HG03469 (cell line): ENCODE data around the gene CIDEC.
"Not testable (repeated sequence)": the region's sequence is repeated elsewhere in the genome, so short reads cannot be mapped to it uniquely, and the experiment has no call there.

Experiments
- ATAC-seq: cut with Tn5 transposase; IDR thresholded peaks from one replicate; pipeline ENCODE4 v1.9.1; 2021; ENCODE audit warnings: mild to moderate bottlenecking, moderate library complexity, moderate number of reproducible peaks; ENCODE audit not compliant: unreplicated experiment

Gene CIDEC

GRCh38 chr3:9881441-9881840, 1.4 kb upstream of the CIDEC start:
- no peak for ATAC-seq

DNA sequence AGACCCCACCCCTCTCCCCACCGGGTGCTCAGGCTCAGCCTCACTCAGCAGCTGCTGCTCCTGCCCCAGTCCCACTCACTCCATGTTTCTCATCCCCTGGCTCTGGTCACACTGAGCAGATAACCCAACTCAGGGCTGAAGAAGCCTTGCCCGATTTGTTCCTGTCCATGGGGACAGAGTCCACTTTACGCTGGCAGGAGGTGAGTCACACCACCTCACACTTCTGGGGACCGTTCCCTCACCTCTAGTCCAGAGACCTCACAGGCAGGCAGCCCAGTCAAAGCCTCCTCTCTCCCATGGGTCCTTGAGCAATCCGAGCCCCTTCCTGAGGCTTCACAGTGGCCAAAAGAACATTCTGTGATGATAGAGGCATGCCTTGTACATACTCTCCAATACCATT, 1.4 kb downstream of the CIDEC start:
- ATAC-seq, result no peak

- ATAC-seq, result no peak
Observed at GRCh38 chr3:9876991-9877390, 3.1 kb downstream of the CIDEC start.

DNA sequence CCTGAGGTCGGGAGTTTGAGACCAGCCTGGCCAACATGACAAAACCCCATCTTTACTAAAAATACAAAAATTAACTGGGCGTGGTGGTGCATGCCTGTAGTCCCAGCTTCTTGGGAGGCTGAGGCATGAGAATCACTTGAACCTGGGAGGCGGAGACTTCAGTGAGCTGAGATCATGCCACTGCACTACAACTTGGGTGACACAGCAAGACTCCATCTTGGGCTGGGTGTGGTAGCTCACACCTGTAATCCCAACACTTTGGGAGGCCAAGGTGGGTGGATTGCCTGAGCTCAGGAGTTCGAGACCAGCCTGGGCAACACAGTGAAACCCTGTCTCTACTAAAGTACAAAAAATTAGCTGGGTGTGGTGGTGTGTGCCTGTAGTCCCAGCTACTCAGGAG, 3.8 kb downstream of the CIDEC start:
- not testable (repeated sequence) for ATAC-seq

GRCh38 chr3:9875448-9875847, 4.6 kb downstream of the CIDEC start:
- ATAC-seq, result no peak

- not testable (repeated sequence) for ATAC-seq
Observed at GRCh38 chr3:9872067-9872466, 8.0 kb downstream of the CIDEC start.

- no peak for ATAC-seq
Observed at GRCh38 chr3:9870978-9871377, 9.1 kb downstream of the CIDEC start.

DNA sequence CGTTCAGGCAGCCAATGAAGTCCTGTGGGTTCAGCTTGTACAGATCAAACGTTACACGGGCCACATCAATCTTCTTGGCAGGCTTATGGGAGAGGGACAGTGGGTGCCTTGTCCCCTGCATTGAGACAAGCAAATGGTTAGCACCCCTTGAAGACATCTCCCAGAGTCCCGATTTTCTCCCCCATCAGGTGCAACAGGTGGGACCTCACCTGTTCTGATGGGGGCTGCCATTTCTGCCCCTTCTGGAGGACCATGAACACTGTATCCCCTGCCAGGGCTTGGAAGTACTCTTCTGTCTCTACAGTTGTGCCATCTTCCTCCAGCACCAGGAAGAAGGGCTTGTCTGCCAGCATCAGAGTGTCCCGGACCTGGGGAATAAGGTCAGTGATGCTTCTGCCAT, 10.1 kb downstream of the CIDEC start:
- ATAC-seq, result no peak

DNA sequence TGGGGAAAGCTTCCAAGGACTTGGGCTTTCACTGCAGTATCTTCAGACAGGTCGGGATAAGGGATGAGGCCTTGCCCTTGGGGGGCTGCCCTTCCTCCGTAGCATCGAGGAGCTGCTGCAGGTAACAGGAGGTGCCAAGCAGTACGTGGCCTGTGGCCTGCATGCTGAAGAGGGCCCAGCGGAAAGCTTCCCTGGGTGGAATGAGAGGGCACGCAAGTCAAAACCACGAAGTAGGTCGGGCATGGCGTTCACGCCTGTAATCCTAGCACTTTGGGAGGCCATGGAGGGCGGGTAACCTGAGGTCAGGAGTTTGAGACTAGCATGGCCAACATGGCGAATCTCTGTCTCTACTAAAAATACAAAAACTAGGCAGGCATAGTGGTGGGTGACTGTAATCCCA, 12.9 kb downstream of the CIDEC start:
- no peak for ATAC-seq

- no peak for ATAC-seq
Observed at GRCh38 chr3:9866639-9867038, 13.4 kb downstream of the CIDEC start.

GRCh38 chr3:9865125-9865637, 14.9 kb downstream of the CIDEC start:
- ATAC-seq, result not testable (repeated sequence)

DNA sequence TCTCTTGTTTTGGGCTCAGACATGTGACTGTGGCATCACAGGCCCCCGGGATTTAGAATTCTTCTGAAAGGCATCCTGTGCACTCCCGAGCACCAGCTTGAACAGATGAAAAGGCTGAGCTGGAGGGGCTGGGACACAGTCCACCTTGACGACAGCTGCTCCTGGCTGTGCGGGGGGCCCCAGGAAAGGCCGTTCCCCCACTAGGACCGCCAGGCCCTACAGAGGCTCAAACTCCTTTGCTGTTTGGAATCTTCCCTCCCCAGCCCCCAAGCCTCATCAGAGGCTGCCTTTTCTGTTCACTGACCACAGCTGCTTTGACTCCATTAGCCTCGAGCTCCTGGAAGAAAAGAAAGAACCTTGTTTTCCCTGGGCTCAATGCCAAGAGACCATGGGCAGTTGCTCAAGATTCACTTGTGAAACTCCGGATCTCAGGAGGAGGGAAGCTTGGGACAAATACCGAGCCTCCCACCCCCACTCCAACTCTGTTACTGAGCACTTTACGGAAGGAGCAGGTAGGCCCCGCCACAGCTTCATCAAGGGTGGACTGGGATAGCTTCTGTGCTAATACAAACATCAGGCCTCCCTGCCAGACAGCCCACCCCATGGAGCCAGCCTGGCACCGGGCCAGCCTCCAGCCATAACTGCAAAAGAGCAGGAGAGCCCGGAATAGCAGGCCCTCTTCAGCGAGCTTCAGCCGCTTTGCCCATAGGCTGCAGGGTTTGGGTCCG, 15.7 kb downstream of the CIDEC start:
- no peak for ATAC-seq

- no peak for ATAC-seq
Observed at GRCh38 chr3:9863058-9863772, 16.8 kb downstream of the CIDEC start.

GRCh38 chr3:9862391-9863057, 17.5 kb downstream of the CIDEC start:
- no peak for ATAC-seq

- ATAC-seq, result no peak
Observed at GRCh38 chr3:9861626-9862130, 18.4 kb downstream of the CIDEC start.

DNA sequence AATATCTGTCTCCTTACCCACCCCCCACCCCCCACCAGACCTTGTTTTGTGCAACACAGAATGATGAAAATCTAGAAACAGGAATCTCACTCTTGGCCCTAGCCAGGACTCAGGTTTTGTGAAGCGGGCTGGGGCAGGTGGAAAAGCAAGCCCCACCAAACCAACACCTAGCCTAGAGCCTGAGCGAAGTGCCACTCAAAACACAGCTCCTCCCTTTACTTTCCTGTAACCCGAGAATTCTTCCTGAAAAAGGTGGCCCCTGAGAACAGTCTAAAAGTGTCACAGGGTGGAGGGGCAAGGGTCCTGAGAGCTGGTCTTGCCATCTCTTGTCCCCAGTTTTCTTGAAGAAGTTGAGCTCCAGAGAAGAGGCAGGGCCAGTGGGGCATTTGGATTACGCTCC, 18.9 kb downstream of the CIDEC start:
- no peak for ATAC-seq

DNA sequence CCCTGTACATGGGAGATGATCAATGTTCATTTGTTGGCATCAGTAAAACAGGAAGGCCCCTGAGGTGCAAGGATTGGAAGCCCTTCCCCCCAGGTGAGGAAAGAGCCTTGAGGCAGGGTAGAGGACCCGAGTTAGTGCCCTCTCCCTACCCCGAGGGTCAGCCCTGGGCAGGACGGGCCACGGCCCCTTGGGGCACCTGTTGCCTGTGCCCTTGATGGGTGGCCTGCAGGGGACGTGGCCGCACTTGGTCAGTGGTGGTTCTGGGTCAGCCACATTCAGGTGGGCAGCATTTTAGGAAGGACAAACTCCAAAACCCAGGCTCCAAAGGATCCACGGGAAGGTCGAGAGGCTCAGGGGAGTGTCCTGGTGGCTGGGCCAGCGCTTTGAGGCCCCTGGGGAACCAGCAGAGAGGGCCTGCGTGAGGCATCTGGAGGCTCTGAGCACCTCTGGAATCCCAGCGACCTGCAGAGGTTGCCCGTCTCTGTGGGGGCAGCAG, 20.5 kb downstream of the CIDEC start:
- no peak for ATAC-seq

- ATAC-seq, result no peak
Observed at GRCh38 chr3:9855594-9855993, 24.5 kb downstream of the CIDEC start.

DNA sequence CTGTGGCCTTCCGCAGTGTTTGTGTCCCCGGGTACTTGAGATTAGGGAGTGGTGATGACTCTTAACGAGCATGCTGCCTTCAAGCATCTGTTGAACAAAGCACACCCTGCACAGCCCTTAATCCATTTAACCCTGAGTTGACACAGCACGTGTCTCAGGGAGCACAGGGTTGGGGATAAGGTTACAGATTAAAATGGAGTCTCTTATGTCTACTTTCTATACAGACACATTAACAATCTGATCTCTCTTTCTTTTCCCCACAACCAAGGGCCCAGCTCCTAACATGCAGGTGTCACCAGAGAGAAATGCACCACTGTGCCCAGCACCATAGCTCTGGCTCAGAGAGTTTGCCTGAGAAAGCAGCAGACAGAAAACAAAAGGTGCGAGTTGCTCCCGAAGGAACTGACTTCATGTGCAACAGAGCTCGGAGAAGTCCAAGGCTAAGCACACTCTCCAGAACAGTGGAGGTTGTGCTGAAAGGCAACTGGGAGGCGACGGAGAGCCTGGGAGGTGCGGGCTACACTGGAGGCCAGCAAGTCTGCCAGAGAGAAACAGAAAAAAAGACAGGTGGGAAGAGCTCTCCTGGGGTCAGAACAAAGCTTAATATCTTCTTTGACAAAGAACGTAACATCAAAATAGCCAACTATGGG, 25.6 kb downstream of the CIDEC start:
- ATAC-seq, result not testable (repeated sequence)

DNA sequence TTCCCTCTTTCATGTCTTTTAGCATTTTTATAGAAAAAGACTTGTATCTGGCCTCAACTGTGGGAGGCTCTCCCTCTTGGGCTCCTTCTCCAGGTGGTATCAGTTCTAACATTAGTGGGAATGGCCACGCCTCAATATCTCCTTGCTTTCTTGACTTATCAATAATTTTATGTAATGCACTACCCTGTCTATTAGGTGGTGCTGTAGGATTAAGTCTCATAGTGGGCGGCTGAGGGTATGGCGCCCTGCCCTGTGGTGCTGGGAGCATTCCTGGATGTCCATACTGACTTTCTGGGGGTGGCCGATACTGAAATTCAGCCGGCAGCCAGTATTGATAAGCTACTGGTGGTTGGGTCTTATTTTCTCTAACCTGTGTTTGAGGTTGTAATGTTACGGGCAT, 27.5 kb downstream of the CIDEC start:
- ATAC-seq, result no peak

GRCh38 chr3:9851926-9852325, 28.1 kb downstream of the CIDEC start:
- ATAC-seq, result not testable (repeated sequence)
